MG63 (cell line): Measurements from ENCODE around the gene ADAMTS4. TPM values are rescaled to one million over a fixed set of nuclear protein-coding genes. Genes with fewer than 3 reads are reported as not detected.
A peak's percentile ranks its signal among the peaks of the same experiment; 100 is the strongest.
"Not testable (repeated sequence)": the region's sequence is repeated elsewhere in the genome, so short reads cannot be mapped to it uniquely, and the experiment has no call there.

Experiments
- DNase-seq: peaks from one replicate; pipeline ENCODE4 v3.0.0-alpha.2; 2020
- H3K27me3 ChIP-seq: fragments of 250-450 bp; sonication (Bioruptor Pico); 2 replicates; pipeline ENCODE4 v1.5.1; 2020; ENCODE audit warnings: mild to moderate bottlenecking, moderate library complexity
- H3K36me3 ChIP-seq: fragments of 250-450 bp; sonication (Bioruptor Pico); 2 replicates; pipeline ENCODE4 v1.5.1; 2020; ENCODE audit warnings: mild to moderate bottlenecking, moderate library complexity
- H3K4me3 ChIP-seq: fragments of 250-450 bp; sonication (Bioruptor Pico); 2 replicates; pipeline ENCODE4 v1.5.1; 2020; ENCODE audit warnings: mild to moderate bottlenecking, moderate library complexity
- H3K9me3 ChIP-seq: fragments of 250-450 bp; sonication (Bioruptor Pico); 2 replicates; pipeline ENCODE4 v1.5.1; 2020; ENCODE audit warnings: mild to moderate bottlenecking, moderate library complexity
- total RNA-seq: library from RNA; depleted of rRNA; stranded (reverse); fragments of >200 nt; shearing (Covaris generic); gene quantifications from 2 replicates; pipeline ENCODE4 v1.2.3, GENCODE V29; 2014; ENCODE audit warnings: low replicate concordance

ADAMTS4 gene
- total RNA-seq, 1 experiment from 2014 or later = 5.2 TPM

- peaks cover 21% of the 10 kb centered on the region for H3K36me3 ChIP-seq
- not testable (repeated sequence) for H3K27me3 ChIP-seq, H3K4me3 ChIP-seq, H3K9me3 ChIP-seq, DNase-seq
Measured at GRCh38 chr1:161224695-161225087, 25.8 kb upstream of the ADAMTS4 start.

- no peak for DNase-seq
- Histone ChIP-seq H3K36me3 (peaks cover 14% of the 10 kb centered on the region), H3K27me3 (no peaks in the 10 kb centered on the region), H3K9me3 (no peaks in the 10 kb centered on the region), H3K4me3 (no peak overlapping the region)
Measured at GRCh38 chr1:161223805-161224694, 25.2 kb upstream of the ADAMTS4 start.

DNA sequence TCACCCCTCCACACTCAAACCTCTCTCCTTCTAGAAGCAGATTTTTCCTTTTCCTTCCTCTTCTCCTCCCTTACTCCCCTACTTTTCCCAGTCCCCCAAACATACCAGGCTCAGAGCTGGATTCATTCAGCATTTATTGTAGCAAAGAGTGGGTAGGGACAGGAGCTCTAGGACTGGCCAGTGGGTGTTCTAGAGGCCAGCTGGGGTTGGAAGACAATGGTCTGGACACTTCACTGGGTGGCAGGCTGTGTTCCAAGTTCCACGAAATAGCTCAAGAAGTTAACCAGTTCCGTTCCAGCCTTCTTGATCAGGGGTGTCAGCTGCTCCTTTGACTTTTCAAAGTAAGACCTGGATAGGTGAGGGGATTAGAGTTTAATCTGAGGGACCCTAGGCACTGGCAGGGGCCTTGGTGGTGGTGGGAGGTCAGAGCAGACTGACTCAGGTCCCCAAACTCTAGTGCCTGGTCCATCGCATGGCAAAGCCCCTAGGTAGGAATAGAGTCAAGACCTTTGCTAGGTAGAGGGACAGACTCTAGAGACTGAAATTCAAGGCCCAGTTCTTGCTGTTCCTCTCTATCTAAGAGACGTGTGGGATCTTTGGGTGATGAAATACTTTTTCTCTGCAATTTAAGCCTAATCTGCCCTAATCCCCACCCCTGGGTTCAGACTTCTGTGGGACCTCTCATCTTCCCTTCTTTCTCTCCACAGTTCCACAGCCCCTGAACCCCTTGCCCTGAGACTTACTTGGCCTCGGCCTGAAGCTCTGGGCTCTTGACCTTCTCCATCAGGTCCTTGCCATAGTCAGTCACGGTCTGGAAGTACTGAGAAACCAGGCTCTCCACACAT, 23.5 kb upstream of the ADAMTS4 start:
- DNase-seq = no peak
- no peak overlapping the region for H3K4me3 ChIP-seq
- no peaks in the 10 kb centered on the region for H3K9me3 ChIP-seq
- H3K27me3 ChIP-seq = no peaks in the 10 kb centered on the region
- H3K36me3 ChIP-seq = no peaks in the 10 kb centered on the region; the same call in 1 of the 2 replicates

DNA sequence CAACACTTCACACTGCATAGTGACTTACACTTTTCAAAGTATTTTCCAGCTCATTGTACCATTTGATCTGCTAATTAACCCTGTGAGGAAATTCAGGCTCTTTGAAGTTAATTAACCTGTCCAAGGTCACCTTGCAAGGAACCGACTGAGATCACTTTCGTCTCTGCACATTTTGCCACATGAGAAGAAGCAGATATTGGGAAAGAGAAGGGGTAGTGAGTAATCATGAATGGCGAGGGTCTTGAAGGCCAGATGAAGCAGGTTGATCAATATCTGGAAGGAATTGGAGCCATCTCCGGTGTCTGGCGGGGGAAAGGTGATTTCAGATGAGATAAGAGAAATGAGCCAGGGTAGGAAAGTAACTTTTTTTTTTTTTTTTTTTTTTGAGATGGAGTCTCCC, 21.1 kb upstream of the ADAMTS4 start:
- DNase-seq = no peak
- Histone ChIP-seq H3K9me3 (no peaks in the 10 kb centered on the region), H3K27me3 (no peaks in the 10 kb centered on the region)

DNA sequence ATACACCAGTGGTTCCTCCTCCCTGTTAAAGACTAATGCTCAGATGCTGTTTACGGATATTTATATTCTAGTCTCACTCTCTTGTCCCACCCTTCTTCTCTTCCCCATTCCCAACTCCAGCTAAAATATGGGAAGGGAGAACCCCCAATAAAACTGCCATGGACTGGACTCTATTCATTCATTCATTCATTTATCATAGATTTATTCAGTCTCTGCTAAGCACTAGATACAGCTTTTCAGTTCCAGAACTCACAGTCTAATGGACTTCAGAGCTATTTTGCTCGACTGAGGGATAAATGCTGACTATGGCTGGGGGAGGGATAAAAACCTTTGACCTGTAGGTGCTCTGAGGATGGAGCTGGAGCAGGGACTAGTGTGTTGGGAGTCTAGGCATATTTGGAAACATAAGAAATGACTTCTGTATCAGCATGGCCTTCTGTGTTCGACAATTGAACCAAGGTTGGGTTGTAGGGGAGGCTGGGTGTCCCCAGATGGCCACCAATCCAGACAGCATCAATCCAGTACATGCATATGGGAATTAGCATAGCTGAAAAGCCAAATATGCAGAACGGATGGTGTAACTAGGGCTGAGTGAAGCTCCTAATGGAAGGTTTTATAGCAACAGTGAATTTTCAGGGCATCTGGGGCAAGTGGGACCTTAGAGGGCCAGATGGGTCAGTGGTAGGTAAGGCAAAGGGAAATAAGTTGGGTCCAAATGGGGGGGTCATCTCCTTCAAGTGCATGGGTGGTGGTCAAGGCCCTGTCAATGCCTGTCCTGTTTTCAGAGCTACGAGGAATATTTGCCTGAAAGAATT, 20.4 kb upstream of the ADAMTS4 start:
- Histone ChIP-seq H3K9me3 (no peaks in the 10 kb centered on the region), H3K27me3 (no peaks in the 10 kb centered on the region), H3K36me3 (peaks cover 3% of the 10 kb centered on the region), H3K4me3 (no peak overlapping the region)
- DNase-seq = no peak

More for the DNA sequence above, 21.1 kb upstream of the ADAMTS4 start:
- no peaks in the 10 kb centered on the region for H3K36me3 ChIP-seq
- H3K4me3 ChIP-seq = no peak overlapping the region

DNA sequence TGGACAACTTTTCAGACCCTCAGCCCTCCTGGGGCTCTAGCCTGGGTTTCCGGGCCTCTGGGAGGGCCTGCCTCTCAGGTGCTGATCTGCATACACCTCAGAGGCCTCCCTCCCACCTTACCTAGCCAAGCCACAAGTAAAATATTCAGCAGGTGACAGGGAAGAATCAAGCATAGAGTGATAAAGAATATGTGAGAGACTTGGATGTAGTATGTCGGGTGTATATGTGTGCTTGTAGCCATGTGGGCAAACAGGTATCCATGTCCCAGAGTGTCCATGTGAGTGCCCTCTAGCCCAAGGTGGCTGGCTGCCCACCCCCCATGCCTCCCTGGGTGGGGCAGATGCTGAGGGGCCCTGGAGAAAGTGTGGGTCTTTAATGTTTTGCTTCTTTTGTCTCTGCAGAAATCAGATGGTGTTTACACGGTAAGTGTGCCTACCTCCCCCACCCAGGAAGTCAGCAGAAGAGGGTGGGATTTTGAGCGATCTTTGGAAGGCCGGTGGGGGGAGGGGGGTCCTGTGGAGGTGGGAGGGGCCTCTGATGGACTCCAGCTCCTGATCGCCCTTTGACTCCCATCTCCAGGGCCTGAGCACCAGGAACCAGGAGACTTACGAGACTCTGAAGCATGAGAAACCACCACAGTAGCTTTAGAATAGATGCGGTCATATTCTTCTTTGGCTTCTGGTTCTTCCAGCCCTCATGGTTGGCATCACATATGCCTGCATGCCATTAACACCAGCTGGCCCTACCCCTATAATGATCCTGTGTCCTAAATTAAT, 19.6 kb upstream of the ADAMTS4 start:
- no peak overlapping the region for H3K4me3 ChIP-seq
- H3K27me3 ChIP-seq = no peaks in the 10 kb centered on the region
- DNase-seq = no peak
- peaks cover 11% of the 10 kb centered on the region for H3K36me3 ChIP-seq
- H3K9me3 ChIP-seq = no peaks in the 10 kb centered on the region

DNA sequence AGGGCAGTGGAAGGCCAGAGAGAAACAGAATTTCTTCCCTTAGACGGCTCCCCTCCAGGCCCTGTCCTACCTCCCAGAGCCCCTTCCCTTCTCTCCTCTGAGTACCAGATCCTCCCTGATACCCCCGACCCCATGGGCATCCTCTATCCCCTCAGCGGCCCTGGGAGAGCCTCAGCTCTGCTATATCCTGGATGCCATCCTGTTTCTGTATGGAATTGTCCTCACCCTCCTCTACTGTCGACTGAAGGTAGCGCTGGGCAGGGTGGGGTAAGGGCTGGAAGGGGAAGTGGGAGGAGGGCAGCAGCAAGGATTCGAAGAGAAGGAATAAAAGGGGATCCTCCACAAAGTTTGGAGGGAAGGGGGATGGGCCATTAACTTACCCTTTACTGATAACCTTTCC, 19.0 kb upstream of the ADAMTS4 start:
- Histone ChIP-seq H3K36me3 (peaks cover 18% of the 10 kb centered on the region), H3K4me3 (no peak overlapping the region)

GRCh38 chr1:161216945-161217712, 18.3 kb upstream of the ADAMTS4 start:
- no peak for DNase-seq

More for the DNA sequence above, 19.0 kb upstream of the ADAMTS4 start:
- no peaks in the 10 kb centered on the region for H3K27me3 ChIP-seq
- no peak for DNase-seq
- no peaks in the 10 kb centered on the region for H3K9me3 ChIP-seq

DNA sequence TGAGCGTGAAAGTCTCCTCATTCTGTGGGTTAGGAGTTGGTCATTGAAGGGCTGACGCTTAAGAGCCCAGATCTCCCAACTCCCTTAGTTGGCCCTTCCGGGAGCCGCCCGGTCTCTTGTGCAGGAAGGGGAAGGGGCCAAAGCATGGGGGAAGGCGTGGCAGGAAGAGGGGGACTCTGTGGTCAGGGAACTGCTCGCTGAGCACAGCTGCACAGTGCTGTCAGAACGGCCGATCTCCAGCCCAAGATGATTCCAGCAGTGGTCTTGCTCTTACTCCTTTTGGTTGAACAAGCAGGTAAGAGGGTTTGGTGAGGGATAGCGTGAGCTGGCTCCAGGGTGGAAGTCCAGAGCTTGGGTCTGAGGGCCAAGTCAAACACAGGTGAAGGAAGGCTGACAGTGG, 16.2 kb upstream of the ADAMTS4 start, which contains the start of gene FCER1G:
Gene FCER1G, plus strand, starts transcription at position 220 of the 400 bp plus-strand sequence. Its CDS starts 27 bp downstream, at position 247.
- Histone ChIP-seq H3K9me3 (no peaks in the 10 kb centered on the region), H3K36me3 (peaks cover 43% of the 10 kb centered on the region), H3K4me3 (no peak within 1 kb of the TSS), H3K27me3 (no peaks in the 10 kb centered on the region)
- DNase-seq = no peak

More at GRCh38 chr1:161216945-161217712, 18.3 kb upstream of the ADAMTS4 start:
- H3K36me3 ChIP-seq = peaks cover 24% of the 10 kb centered on the region
- H3K27me3 ChIP-seq = no peaks in the 10 kb centered on the region
- H3K9me3 ChIP-seq = no peaks in the 10 kb centered on the region
- no peak overlapping the region for H3K4me3 ChIP-seq

DNA sequence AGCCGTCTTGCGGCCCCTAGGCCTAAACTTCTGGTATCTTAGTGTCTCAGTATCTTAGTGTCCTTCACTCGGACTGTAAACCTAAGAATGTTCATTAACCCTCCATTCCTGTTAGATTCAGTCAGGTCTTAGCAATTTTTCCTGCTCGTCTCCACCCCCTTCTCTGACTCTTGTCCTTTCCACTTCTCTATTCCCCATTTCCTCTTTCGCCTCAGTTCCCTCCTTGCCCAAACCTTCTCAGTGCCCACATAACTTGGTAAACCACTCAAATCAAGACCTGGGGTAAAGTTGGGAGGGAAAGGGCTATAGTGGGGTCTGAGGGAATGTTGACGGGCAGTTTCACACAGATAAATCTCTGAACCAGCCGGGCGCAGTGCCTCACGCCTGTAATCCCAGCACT, 15.5 kb upstream of the ADAMTS4 start:
- Histone ChIP-seq H3K9me3 (no peaks in the 10 kb centered on the region), H3K27me3 (no peaks in the 10 kb centered on the region), H3K36me3 (peaks cover 50% of the 10 kb centered on the region), H3K4me3 (no peak overlapping the region)
- DNase-seq = no peak

- Histone ChIP-seq H3K4me3 (no peak overlapping the region), H3K27me3 (no peaks in the 10 kb centered on the region), H3K9me3 (no peaks in the 10 kb centered on the region), H3K36me3 (peaks cover 90% of the 10 kb centered on the region)
- peak; percentile 70 for DNase-seq
Measured at GRCh38 chr1:161209790-161210409, 11.0 kb upstream of the ADAMTS4 start.

- Histone ChIP-seq H3K27me3 (no peaks in the 10 kb centered on the region), H3K4me3 (no peak overlapping the region), H3K9me3 (no peaks in the 10 kb centered on the region), H3K36me3 (peaks cover 84% of the 10 kb centered on the region)
- no peak for DNase-seq
Measured at GRCh38 chr1:161207173-161207572, 8.3 kb upstream of the ADAMTS4 start.

DNA sequence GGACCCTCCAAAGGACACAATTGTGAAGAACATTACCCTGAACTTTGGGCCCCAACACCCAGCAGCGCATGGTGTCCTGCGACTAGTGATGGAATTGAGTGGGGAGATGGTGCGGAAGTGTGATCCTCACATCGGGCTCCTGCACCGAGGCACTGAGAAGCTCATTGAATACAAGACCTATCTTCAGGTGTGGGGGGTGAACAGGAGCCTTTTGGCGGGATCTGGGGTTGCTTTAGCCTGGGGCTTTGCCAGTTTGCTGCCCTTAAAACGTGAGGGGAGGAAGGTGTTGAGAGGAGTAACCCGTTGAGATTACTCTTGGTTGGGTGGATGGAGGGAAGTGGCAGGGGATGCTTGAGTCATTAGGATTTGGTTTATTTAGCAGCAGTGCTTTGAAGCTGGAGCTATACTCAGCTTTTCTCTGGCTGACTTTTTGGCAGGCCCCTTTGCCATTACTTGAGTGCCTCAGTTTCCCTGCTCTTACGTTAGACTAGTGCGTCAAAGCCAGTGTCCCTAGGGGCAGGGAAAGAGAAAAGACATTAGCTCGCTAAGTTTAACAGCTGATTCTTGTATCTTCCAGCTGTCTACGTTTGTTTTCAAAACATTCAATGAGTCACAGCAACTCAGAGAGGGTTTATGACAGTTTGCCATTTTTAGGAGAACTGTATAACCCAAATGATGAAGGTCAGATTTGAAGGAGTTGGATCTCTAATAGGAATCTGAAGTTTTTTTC, 7.7 kb upstream of the ADAMTS4 start:
- H3K4me3 ChIP-seq = no peak overlapping the region
- DNase-seq = no peak
- no peaks in the 10 kb centered on the region for H3K9me3 ChIP-seq
- no peaks in the 10 kb centered on the region for H3K27me3 ChIP-seq
- peaks cover 78% of the 10 kb centered on the region for H3K36me3 ChIP-seq
